ENCODE data around the gene MRPS23.

DNA sequence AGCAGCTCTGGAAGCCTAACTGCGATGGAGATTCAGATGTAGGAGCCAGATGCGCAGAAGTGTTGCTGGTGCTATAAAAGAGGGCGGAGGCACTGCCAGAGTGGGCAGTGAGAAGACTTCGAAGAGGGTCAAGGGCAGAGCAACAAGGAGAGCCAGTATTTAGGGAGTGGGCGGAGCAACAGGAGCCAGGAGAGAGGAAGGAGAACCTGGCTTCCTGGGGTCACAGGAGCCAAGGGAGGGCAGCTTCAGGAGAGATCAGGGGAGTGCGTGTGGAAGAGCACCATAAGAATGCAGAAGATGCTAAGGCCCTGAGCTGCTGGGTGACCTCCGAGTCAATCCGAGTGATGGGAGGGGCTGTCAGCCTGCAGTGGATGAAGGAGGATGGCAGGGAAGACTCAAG, 14.4 kb upstream of the MRPS23 start:
- TF ChIP-seq, protein P1, sequence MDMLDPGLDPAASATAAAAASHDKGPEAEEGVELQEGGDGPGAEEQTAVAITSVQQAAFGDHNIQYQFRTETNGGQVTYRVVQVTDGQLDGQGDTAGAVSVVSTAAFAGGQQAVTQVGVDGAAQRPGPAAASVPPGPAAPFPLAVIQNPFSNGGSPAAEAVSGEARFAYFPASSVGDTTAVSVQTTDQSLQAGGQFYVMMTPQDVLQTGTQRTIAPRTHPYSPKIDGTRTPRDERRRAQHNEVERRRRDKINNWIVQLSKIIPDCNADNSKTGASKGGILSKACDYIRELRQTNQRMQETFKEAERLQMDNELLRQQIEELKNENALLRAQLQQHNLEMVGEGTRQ (IDR thresholded peaks at IDR 0.05): no peak
- no peak for TF ChIP-seq CBX8 (IDR thresholded peaks at IDR 0.05)
- TF ChIP-seq, protein P2, sequence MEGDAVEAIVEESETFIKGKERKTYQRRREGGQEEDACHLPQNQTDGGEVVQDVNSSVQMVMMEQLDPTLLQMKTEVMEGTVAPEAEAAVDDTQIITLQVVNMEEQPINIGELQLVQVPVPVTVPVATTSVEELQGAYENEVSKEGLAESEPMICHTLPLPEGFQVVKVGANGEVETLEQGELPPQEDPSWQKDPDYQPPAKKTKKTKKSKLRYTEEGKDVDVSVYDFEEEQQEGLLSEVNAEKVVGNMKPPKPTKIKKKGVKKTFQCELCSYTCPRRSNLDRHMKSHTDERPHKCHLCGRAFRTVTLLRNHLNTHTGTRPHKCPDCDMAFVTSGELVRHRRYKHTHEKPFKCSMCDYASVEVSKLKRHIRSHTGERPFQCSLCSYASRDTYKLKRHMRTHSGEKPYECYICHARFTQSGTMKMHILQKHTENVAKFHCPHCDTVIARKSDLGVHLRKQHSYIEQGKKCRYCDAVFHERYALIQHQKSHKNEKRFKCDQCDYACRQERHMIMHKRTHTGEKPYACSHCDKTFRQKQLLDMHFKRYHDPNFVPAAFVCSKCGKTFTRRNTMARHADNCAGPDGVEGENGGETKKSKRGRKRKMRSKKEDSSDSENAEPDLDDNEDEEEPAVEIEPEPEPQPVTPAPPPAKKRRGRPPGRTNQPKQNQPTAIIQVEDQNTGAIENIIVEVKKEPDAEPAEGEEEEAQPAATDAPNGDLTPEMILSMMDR (IDR thresholded peaks at IDR 0.05): no peak

All from A549 (cell line).